ENCODE results near the gene ATP6V0B. TPM values are rescaled to one million over a fixed set of nuclear protein-coding genes. Genes with fewer than 3 reads are reported as not detected.

The ATP6V0B gene
- total and polyA plus RNA-seq, 9 of the 15 experiments (the other 6 are each of a cell fraction or from before 2014, with no cell fraction given), result 137 to 328 (median 220) TPM

DNA sequence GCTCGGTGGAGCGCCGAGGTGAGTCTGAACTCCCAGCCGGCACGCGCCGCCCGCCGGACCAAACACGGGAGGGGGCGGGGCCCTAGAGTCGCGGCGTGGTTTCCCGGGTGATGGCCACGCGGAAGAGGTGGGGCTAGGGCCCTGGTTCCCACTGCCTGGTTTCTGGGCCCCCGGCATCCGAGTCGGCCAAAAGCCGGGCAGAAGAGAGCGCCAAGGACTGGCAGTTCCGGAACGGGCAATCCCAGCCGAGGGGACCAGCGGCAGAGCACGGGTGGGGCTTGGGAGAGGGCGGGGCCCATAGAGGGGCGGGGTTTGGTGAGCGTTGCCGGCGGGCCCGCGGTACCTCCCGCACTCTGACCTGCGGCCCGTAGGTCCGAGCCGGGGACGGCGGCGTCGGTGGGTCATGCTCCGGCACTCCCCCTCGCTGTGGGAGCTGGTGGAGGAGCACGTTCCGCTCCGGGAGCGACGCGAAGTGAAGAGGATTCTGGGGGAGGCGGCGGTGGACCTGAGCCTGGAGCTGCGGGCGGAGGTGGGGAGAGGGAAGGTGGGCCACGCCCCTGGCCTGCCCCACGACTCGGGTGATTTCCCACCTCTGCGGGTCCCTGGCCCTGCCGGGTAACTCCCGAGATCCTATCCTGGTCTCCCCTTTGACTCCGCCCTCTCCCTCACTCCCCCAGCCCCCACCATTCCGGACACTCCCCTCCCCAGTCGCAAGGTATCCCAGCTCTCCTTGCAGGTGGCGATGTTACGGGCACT is 16.9 kb downstream of the ATP6V0B start, which contains the start of gene CCDC24 (continued):
- TF ChIP-seq, protein P1, sequence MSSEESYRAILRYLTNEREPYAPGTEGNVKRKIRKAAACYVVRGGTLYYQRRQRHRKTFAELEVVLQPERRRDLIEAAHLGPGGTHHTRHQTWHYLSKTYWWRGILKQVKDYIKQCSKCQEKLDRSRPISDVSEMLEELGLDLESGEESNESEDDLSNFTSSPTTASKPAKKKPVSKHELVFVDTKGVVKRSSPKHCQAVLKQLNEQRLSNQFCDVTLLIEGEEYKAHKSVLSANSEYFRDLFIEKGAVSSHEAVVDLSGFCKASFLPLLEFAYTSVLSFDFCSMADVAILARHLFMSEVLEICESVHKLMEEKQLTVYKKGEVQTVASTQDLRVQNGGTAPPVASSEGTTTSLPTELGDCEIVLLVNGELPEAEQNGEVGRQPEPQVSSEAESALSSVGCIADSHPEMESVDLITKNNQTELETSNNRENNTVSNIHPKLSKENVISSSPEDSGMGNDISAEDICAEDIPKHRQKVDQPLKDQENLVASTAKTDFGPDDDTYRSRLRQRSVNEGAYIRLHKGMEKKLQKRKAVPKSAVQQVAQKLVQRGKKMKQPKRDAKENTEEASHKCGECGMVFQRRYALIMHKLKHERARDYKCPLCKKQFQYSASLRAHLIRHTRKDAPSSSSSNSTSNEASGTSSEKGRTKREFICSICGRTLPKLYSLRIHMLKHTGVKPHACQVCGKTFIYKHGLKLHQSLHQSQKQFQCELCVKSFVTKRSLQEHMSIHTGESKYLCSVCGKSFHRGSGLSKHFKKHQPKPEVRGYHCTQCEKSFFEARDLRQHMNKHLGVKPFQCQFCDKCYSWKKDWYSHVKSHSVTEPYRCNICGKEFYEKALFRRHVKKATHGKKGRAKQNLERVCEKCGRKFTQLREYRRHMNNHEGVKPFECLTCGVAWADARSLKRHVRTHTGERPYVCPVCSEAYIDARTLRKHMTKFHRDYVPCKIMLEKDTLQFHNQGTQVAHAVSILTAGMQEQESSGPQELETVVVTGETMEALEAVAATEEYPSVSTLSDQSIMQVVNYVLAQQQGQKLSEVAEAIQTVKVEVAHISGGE (CRISPR knock-in tag; IDR thresholded peaks at IDR 0.05), result peak in 1 of 3 experiments; percentile 91; a peak in 3 of 6 replicates
- TF ChIP-seq SREBF2 (CRISPR knock-in tag; IDR thresholded peaks at IDR 0.05), result 0 out of 2 replicates have a peak, but pooled peaks have one; percentile 48
- TF ChIP-seq, protein P2, sequence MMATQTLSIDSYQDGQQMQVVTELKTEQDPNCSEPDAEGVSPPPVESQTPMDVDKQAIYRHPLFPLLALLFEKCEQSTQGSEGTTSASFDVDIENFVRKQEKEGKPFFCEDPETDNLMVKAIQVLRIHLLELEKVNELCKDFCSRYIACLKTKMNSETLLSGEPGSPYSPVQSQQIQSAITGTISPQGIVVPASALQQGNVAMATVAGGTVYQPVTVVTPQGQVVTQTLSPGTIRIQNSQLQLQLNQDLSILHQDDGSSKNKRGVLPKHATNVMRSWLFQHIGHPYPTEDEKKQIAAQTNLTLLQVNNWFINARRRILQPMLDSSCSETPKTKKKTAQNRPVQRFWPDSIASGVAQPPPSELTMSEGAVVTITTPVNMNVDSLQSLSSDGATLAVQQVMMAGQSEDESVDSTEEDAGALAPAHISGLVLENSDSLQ (IDR thresholded peaks at IDR 0.05), result no peak
- TF ChIP-seq SIN3A (IDR thresholded peaks at IDR 0.05; ENCODE audit: borderline replicate concordance in 2 of 2, control insufficient read depth in 1 of 2, low read depth in 2 of 2, low read length in 2 of 2), result peak; percentile 89 to 91; a peak in 2 of 4 replicates
- TF ChIP-seq, protein P3, sequence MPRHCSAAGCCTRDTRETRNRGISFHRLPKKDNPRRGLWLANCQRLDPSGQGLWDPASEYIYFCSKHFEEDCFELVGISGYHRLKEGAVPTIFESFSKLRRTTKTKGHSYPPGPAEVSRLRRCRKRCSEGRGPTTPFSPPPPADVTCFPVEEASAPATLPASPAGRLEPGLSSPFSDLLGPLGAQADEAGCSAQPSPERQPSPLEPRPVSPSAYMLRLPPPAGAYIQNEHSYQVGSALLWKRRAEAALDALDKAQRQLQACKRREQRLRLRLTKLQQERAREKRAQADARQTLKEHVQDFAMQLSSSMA (CRISPR knock-in tag; IDR thresholded peaks at IDR 0.05), result 0 out of 2 replicates have a peak, but pooled peaks have one; percentile 39
- no peak; the same call in 1 of the 2 replicates for TF ChIP-seq ZNF175 (CRISPR knock-in tag; IDR thresholded peaks at IDR 0.05; ENCODE audit: low read depth)
- TF ChIP-seq, protein P4, sequence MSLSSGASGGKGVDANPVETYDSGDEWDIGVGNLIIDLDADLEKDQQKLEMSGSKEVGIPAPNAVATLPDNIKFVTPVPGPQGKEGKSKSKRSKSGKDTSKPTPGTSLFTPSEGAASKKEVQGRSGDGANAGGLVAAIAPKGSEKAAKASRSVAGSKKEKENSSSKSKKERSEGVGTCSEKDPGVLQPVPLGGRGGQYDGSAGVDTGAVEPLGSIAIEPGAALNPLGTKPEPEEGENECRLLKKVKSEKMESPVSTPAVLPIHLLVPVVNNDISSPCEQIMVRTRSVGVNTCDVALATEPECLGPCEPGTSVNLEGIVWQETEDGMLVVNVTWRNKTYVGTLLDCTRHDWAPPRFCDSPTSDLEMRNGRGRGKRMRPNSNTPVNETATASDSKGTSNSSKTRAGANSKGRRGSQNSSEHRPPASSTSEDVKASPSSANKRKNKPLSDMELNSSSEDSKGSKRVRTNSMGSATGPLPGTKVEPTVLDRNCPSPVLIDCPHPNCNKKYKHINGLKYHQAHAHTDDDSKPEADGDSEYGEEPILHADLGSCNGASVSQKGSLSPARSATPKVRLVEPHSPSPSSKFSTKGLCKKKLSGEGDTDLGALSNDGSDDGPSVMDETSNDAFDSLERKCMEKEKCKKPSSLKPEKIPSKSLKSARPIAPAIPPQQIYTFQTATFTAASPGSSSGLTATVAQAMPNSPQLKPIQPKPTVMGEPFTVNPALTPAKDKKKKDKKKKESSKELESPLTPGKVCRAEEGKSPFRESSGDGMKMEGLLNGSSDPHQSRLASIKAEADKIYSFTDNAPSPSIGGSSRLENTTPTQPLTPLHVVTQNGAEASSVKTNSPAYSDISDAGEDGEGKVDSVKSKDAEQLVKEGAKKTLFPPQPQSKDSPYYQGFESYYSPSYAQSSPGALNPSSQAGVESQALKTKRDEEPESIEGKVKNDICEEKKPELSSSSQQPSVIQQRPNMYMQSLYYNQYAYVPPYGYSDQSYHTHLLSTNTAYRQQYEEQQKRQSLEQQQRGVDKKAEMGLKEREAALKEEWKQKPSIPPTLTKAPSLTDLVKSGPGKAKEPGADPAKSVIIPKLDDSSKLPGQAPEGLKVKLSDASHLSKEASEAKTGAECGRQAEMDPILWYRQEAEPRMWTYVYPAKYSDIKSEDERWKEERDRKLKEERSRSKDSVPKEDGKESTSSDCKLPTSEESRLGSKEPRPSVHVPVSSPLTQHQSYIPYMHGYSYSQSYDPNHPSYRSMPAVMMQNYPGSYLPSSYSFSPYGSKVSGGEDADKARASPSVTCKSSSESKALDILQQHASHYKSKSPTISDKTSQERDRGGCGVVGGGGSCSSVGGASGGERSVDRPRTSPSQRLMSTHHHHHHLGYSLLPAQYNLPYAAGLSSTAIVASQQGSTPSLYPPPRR (CRISPR knock-in tag; IDR thresholded peaks at IDR 0.05; ENCODE audit: borderline replicate concordance), result no peak
- TF ChIP-seq OTX1 (CRISPR knock-in tag; IDR thresholded peaks at IDR 0.05), result no peak
- TF ChIP-seq, protein P5, sequence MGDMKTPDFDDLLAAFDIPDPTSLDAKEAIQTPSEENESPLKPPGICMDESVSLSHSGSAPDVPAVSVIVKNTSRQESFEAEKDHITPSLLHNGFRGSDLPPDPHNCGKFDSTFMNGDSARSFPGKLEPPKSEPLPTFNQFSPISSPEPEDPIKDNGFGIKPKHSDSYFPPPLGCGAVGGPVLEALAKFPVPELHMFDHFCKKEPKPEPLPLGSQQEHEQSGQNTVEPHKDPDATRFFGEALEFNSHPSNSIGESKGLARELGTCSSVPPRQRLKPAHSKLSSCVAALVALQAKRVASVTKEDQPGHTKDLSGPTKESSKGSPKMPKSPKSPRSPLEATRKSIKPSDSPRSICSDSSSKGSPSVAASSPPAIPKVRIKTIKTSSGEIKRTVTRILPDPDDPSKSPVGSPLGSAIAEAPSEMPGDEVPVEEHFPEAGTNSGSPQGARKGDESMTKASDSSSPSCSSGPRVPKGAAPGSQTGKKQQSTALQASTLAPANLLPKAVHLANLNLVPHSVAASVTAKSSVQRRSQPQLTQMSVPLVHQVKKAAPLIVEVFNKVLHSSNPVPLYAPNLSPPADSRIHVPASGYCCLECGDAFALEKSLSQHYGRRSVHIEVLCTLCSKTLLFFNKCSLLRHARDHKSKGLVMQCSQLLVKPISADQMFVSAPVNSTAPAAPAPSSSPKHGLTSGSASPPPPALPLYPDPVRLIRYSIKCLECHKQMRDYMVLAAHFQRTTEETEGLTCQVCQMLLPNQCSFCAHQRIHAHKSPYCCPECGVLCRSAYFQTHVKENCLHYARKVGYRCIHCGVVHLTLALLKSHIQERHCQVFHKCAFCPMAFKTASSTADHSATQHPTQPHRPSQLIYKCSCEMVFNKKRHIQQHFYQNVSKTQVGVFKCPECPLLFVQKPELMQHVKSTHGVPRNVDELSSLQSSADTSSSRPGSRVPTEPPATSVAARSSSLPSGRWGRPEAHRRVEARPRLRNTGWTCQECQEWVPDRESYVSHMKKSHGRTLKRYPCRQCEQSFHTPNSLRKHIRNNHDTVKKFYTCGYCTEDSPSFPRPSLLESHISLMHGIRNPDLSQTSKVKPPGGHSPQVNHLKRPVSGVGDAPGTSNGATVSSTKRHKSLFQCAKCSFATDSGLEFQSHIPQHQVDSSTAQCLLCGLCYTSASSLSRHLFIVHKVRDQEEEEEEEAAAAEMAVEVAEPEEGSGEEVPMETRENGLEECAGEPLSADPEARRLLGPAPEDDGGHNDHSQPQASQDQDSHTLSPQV (IDR thresholded peaks at IDR 0.05), result 0 out of 2 replicates have a peak, but pooled peaks have one; percentile 61

Data from K562 (cell line).